ENCODE data around the gene SMS. TPM values are rescaled to one million over a fixed set of nuclear protein-coding genes. Genes with fewer than 3 reads are reported as not detected.

The SMS gene
- total and polyA plus RNA-seq, 9 donors = 52.8 to 204 (median 90.8) TPM

GRCh38 chrX:21973321-21974010 is 33.0 kb downstream of the SMS start:
- H3K27ac ChIP-seq = no peak overlapping the region
- no peak overlapping the region for H3K4me3 ChIP-seq
- no peak for DNase-seq
- H3K27me3 ChIP-seq = no peaks in the 10 kb centered on the region
- H3K4me1 ChIP-seq (ENCODE audit: insufficient read depth) = no peaks in the 10 kb centered on the region
- TF ChIP-seq POLR2A (IDR thresholded peaks at IDR 0.05) = no peak
- no peak for TF ChIP-seq EP300 (IDR thresholded peaks at IDR 0.05)
- TF ChIP-seq CTCF (IDR thresholded peaks at IDR 0.05) = no peak
- H3K9me3 ChIP-seq = no peaks in the 10 kb centered on the region
- intact Hi-C loops (cut with DNase I) = no loop called here
- WGBS, 3 donors = 83 to 87% (median 86%) methylated on average over 12 of the region's 12 CpGs
- no peaks in the 10 kb centered on the region for H3K36me3 ChIP-seq

GRCh38 chrX:21974011-21974385 is 33.5 kb downstream of the SMS start:
- TF ChIP-seq CTCF (IDR thresholded peaks at IDR 0.05) = no peak
- no peak for TF ChIP-seq POLR2A (IDR thresholded peaks at IDR 0.05)
- TF ChIP-seq EP300 (IDR thresholded peaks at IDR 0.05) = no peak
- 54 to 60% (median 55%) methylated on average over 2 of the region's 2 CpGs for WGBS, 3 donors
- no peak for DNase-seq
- no peaks in the 10 kb centered on the region for H3K36me3 ChIP-seq
- no peak overlapping the region for H3K27ac ChIP-seq
- no peaks in the 10 kb centered on the region for H3K27me3 ChIP-seq
- H3K4me1 ChIP-seq (ENCODE audit: insufficient read depth) = no peaks in the 10 kb centered on the region
- no peak overlapping the region for H3K4me3 ChIP-seq
- intact Hi-C loops (cut with DNase I) = no loop called here
- H3K9me3 ChIP-seq = no peaks in the 10 kb centered on the region

DNA sequence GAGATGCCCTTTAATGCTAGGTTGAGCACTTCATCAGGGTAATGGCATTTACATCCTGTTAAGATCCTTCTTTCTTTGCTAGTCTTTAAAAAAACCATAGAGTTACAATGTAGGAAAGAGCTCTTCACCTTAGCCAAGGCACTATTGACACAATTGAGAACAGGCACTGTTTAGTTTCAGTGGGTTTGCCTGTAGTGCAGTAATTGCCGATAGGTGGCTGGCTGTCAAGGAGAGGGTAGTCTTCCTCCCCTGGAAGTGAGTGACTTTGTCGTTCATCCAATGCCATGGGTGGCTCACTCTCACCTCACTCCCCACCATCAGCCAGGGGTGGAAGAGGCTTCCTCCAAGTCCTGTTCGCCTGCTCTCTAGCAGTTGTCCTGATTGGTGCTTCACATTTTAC is 34.7 kb downstream of the SMS start:
- WGBS, 3 donors = 64 to 81% (median 79%) methylated on average over 3 of the region's 3 CpGs
- no peak overlapping the region for H3K27ac ChIP-seq
- H3K4me1 ChIP-seq (ENCODE audit: insufficient read depth) = no peaks in the 10 kb centered on the region
- DNase-seq = no peak
- TF ChIP-seq EP300 (IDR thresholded peaks at IDR 0.05) (no peak), CTCF (IDR thresholded peaks at IDR 0.05) (no peak), POLR2A (IDR thresholded peaks at IDR 0.05) (no peak)
- no peak overlapping the region for H3K4me3 ChIP-seq
- H3K36me3 ChIP-seq = no peaks in the 10 kb centered on the region
- no peaks in the 10 kb centered on the region for H3K27me3 ChIP-seq
- H3K9me3 ChIP-seq = no peaks in the 10 kb centered on the region
- intact Hi-C loops (cut with DNase I) = no loop called here

GRCh38 chrX:21975812-21976211 is 35.3 kb downstream of the SMS start:
- intact Hi-C loops (cut with DNase I) = no loop called here
- WGBS, 3 donors = 28 to 37% (median 34%) methylated on average over 6 of the region's 6 CpGs
- no peaks in the 10 kb centered on the region for H3K9me3 ChIP-seq
- no peak for DNase-seq
- no peak overlapping the region for H3K27ac ChIP-seq
- H3K27me3 ChIP-seq = no peaks in the 10 kb centered on the region
- TF ChIP-seq CTCF (IDR thresholded peaks at IDR 0.05) (no peak), EP300 (IDR thresholded peaks at IDR 0.05) (no peak), POLR2A (IDR thresholded peaks at IDR 0.05) (no peak)
- H3K4me1 ChIP-seq (ENCODE audit: insufficient read depth) = no peaks in the 10 kb centered on the region
- no peaks in the 10 kb centered on the region for H3K36me3 ChIP-seq
- H3K4me3 ChIP-seq = no peak overlapping the region
